ENCODE data around the gene RGMB. TPM values are rescaled to one million over a fixed set of nuclear protein-coding genes. Genes with fewer than 3 reads are reported as not detected.

The RGMB gene
- total RNA-seq, 1 donor from 2014 or later, result 98.3 TPM

- Mint-ChIP-seq H3K4me1 (no peaks in the 10 kb centered on the region), H3K27me3 (ENCODE audit: low read depth) (no peaks in the 10 kb centered on the region), H3K36me3 (ENCODE audit: low read depth) (peaks cover 27% of the 10 kb centered on the region), H3K9me3 (peaks cover 11% of the 10 kb centered on the region), H3K27ac (ENCODE audit: unreplicated experiment) (no peak overlapping the region), H3K4me3 (no peak overlapping the region)
- no peak for DNase-seq (ENCODE audit: low read depth, low spot score)
- TF ChIP-seq CTCF (conservative IDR thresholded peaks at IDR 0.05), result no peak
Observed at GRCh38 chr5:98816582-98817222, 43.2 kb downstream of the RGMB start.

GRCh38 chr5:98825582-98826375 lies 52.3 kb downstream of the RGMB start:
- no peaks in the 10 kb centered on the region for H3K27me3 Mint-ChIP-seq (ENCODE audit: low read depth)
- peaks cover 11% of the 10 kb centered on the region for H3K9me3 Mint-ChIP-seq
- no peak overlapping the region for H3K27ac Mint-ChIP-seq (ENCODE audit: unreplicated experiment)
- no peak overlapping the region for H3K4me3 Mint-ChIP-seq
- H3K4me1 Mint-ChIP-seq, result no peaks in the 10 kb centered on the region
- no peak for TF ChIP-seq CTCF (conservative IDR thresholded peaks at IDR 0.05)
- DNase-seq (ENCODE audit: low read depth, low spot score), result no peak
- peaks cover 9% of the 10 kb centered on the region for H3K36me3 Mint-ChIP-seq (ENCODE audit: low read depth)

GRCh38 chr5:98827161-98827560 lies 53.7 kb downstream of the RGMB start:
- H3K27me3 Mint-ChIP-seq (ENCODE audit: low read depth), result no peaks in the 10 kb centered on the region
- no peak overlapping the region for H3K4me3 Mint-ChIP-seq
- peaks cover 5% of the 10 kb centered on the region for H3K9me3 Mint-ChIP-seq
- H3K27ac Mint-ChIP-seq (ENCODE audit: unreplicated experiment), result no peak overlapping the region
- no peaks in the 10 kb centered on the region for H3K4me1 Mint-ChIP-seq
- H3K36me3 Mint-ChIP-seq (ENCODE audit: low read depth), result peaks cover 3% of the 10 kb centered on the region
- DNase-seq (ENCODE audit: low read depth, low spot score), result no peak
- peak; percentile 78 for TF ChIP-seq CTCF (conservative IDR thresholded peaks at IDR 0.05)

- H3K27ac Mint-ChIP-seq (ENCODE audit: unreplicated experiment), result no peak overlapping the region
- no peaks in the 10 kb centered on the region for H3K4me1 Mint-ChIP-seq
- peaks cover 2% of the 10 kb centered on the region for H3K9me3 Mint-ChIP-seq
- DNase-seq (ENCODE audit: low read depth, low spot score), result no peak
- no peak for TF ChIP-seq CTCF (conservative IDR thresholded peaks at IDR 0.05)
- no peaks in the 10 kb centered on the region for H3K36me3 Mint-ChIP-seq (ENCODE audit: low read depth)
- H3K27me3 Mint-ChIP-seq (ENCODE audit: low read depth), result no peaks in the 10 kb centered on the region
- H3K4me3 Mint-ChIP-seq, result no peak overlapping the region
Observed at GRCh38 chr5:98827588-98828284, 54.3 kb downstream of the RGMB start.

GRCh38 chr5:98836175-98836574 lies 62.7 kb downstream of the RGMB start:
- TF ChIP-seq CTCF (conservative IDR thresholded peaks at IDR 0.05), result no peak
- no peaks in the 10 kb centered on the region for H3K4me1 Mint-ChIP-seq
- H3K27me3 Mint-ChIP-seq (ENCODE audit: low read depth), result no peaks in the 10 kb centered on the region
- H3K9me3 Mint-ChIP-seq, result peaks cover 3% of the 10 kb centered on the region
- H3K4me3 Mint-ChIP-seq, result no peak overlapping the region
- DNase-seq (ENCODE audit: low read depth, low spot score), result no peak
- peaks cover 2% of the 10 kb centered on the region for H3K36me3 Mint-ChIP-seq (ENCODE audit: low read depth)
- H3K27ac Mint-ChIP-seq (ENCODE audit: unreplicated experiment), result no peak overlapping the region

Measured in neural crest cell (in vitro differentiated cells).